Measurements from ENCODE around the gene JAM3. TPM values are rescaled to one million over a fixed set of nuclear protein-coding genes. Genes with fewer than 3 reads are reported as not detected.

JAM3 gene
- total and polyA plus RNA-seq, 2 of the 4 experiments (the other 2 are of a cell fraction): 38.0 to 71.5 TPM

- no peak for TF ChIP-seq RAD21 (IDR thresholded peaks at IDR 0.05; ENCODE audit: low read length)
- TF ChIP-seq RFX5 (IDR thresholded peaks at IDR 0.05; ENCODE audit: low read depth, low read length): no peak
- TF ChIP-seq NFE2L2 (IDR thresholded peaks at IDR 0.05; ENCODE audit: low read depth, low read length): no peak
- no peak for TF ChIP-seq POLR2A (IDR thresholded peaks at IDR 0.05; ENCODE audit: low read depth, low read length)
Observed at GRCh38 chr11:134063991-134064747, 4.7 kb upstream of the JAM3 start (continued).

GRCh38 chr11:134065381-134065780 is 3.5 kb upstream of the JAM3 start:
- H3K9ac ChIP-seq (ENCODE audit: low read depth, low read length): no peak overlapping the region
- CTCF ChIA-PET: no interaction called here

More at GRCh38 chr11:134065381-134065780, 3.5 kb upstream of the JAM3 start:
- Histone ChIP-seq H3K36me3 (ENCODE audit: control insufficient read depth, insufficient read depth, low read length) (no peaks in the 10 kb centered on the region), H3K56ac (ENCODE audit: extremely low read depth, insufficient read depth, low read length) (no peak overlapping the region), H3K4me2 (ENCODE audit: low read depth, low read length) (no peak overlapping the region), H2BK120ac (ENCODE audit: low read depth, low read length) (no peak overlapping the region), H2BK15ac (ENCODE audit: low read depth, low read length) (no peak overlapping the region), H2AFZ (replicated peaks; ENCODE audit: low read length, poor library complexity) (no peak overlapping the region), H3K4me3 (ENCODE audit: insufficient read depth, low read depth, low read length) (no peak overlapping the region), H3K9me1 (ENCODE audit: insufficient read depth, low read length) (no peaks in the 10 kb centered on the region), H4K91ac (ENCODE audit: insufficient read depth, low read depth, low read length) (no peak overlapping the region), H3K14ac (replicated peaks; ENCODE audit: low read depth, low read length) (no peak overlapping the region), H2BK20ac (ENCODE audit: low read depth, low read length) (no peak overlapping the region), H3K9me3 (ENCODE audit: control insufficient read depth, insufficient read depth, low read length) (no peaks in the 10 kb centered on the region), H2BK5ac (ENCODE audit: low read depth, low read length, poor library complexity, severe bottlenecking) (no peak overlapping the region), H3K27me3 (ENCODE audit: control insufficient read depth, insufficient read depth, low read length) (peaks cover 23% of the 10 kb centered on the region), H2AK9ac (replicated peaks; ENCODE audit: low read depth, low read length, poor library complexity) (no peak overlapping the region), H3K27ac (ENCODE audit: insufficient read depth, low read length) (no peak overlapping the region), H3K18ac (ENCODE audit: low read depth, low read length) (no peak overlapping the region), H3K79me1 (ENCODE audit: low read depth in 1 of 2, low read length in 2 of 2) (peaks cover 4 to 12% of the 10 kb centered on the region in 2 experiments; a peak in 2 of 4 replicates), H3K23ac (ENCODE audit: low read depth, low read length) (no peak overlapping the region), H4K20me1 (ENCODE audit: insufficient read depth, low read length) (no peaks in the 10 kb centered on the region), H4K8ac (ENCODE audit: low read depth in 2 of 2, low read length in 2 of 2) (no peak overlapping the region), H3K4me1 (ENCODE audit: control insufficient read depth, insufficient read depth, low read length) (no peaks in the 10 kb centered on the region), H3K4ac (ENCODE audit: low read depth, low read length) (no peak overlapping the region), H2AK5ac (ENCODE audit: low read depth, low read length) (no peak overlapping the region), H4K5ac (ENCODE audit: low read depth, low read length) (no peak overlapping the region)
- POLR2A ChIA-PET (ENCODE audit: unreplicated experiment): no interaction called here
- no TSS peak for BruUV-seq (replicated peaks)
- 100% methylated on average over 1 of the region's 3 CpGs; no CpG with 5 or more reads in 1 of the 2 experiments for WGBS, 2 experiments (ENCODE audit: extremely low coverage in 2 of 2, insufficient read length in 1 of 2)
- in situ Hi-C loops (cut with MboI; ENCODE audit: low sequenced_read_pairs) (no loop called here), intact Hi-C loops (cut with micrococcal nuclease) (no loop called here), dilution Hi-C loops (cut with HindIII; ENCODE audit: low sequenced_read_pairs, unreplicated experiment) (no loop called here)
- no peak for TF ChIP-seq MXI1 (IDR thresholded peaks at IDR 0.05; ENCODE audit: borderline replicate concordance, low read depth, low read length)
- no peak for TF ChIP-seq ELK1 (IDR thresholded peaks at IDR 0.05; ENCODE audit: borderline replicate concordance, low read depth, low read length)
- no peak for TF ChIP-seq FOS (IDR thresholded peaks at IDR 0.05; ENCODE audit: low read depth, low read length)
- no peak for TF ChIP-seq BHLHE40 (IDR thresholded peaks at IDR 0.05; ENCODE audit: low read depth, low read length)
- TF ChIP-seq CHD1 (IDR thresholded peaks at IDR 0.05; ENCODE audit: low read depth, low read length): no peak
- TF ChIP-seq NFE2L2 (IDR thresholded peaks at IDR 0.05; ENCODE audit: low read depth, low read length): no peak
- TF ChIP-seq RFX5 (IDR thresholded peaks at IDR 0.05; ENCODE audit: low read depth, low read length): no peak
- TF ChIP-seq RAD21 (IDR thresholded peaks at IDR 0.05; ENCODE audit: low read length): no peak
- TF ChIP-seq CEBPB (IDR thresholded peaks at IDR 0.05; ENCODE audit: low read depth, low read length): no peak
- ATAC-seq (ENCODE audit: low read depth) (no peak), DNase-seq (no peak)
